Neutrophil (primary cell): ENCODE data around the gene TEX48.

ENCODE experiments used
- H3K27ac ChIP-seq: fragments of 200-600 bp; sonication (generic); 2 replicates; pipeline ENCODE4 v1.5.1; 2016; ENCODE audit warnings: mild to moderate bottlenecking, moderate library complexity
- H3K27me3 ChIP-seq: fragments of 200-600 bp; sonication (generic); 2 replicates; pipeline ENCODE4 v1.6.0; 2016; ENCODE audit warnings: mild to moderate bottlenecking
- H3K36me3 ChIP-seq: fragments of 200-600 bp; sonication (generic); 2 replicates; pipeline ENCODE4 v1.5.1; 2017
- H3K4me1 ChIP-seq, 2 experiments: fragments of 200-600 bp in 1 of 2; sonication (generic) in 1 of 2; 1 replicate in 1 of 2; 2 replicates in 1 of 2; pipeline versions ENCODE4 v1.5.1 to v1.6.1; 2013 to 2016; ENCODE audit warnings: low read depth in 1 of 2, low read length in 1 of 2, mild to moderate bottlenecking in 1 of 2, moderate library complexity in 1 of 2; ENCODE audit not compliant: control insufficient read depth in 1 of 2, insufficient read depth in 1 of 2
- H3K4me3 ChIP-seq, 2 experiments: fragments of 200-600 bp in 1 of 2; sonication (generic) in 1 of 2; 1 replicate in 1 of 2; 2 replicates in 1 of 2; pipeline ENCODE4 v1.5.1; 2013 to 2016; ENCODE audit warnings: low read depth in 1 of 2, low read length in 1 of 2, mild to moderate bottlenecking in 1 of 2, moderate library complexity in 1 of 2
- H3K9me3 ChIP-seq: fragments of 200-600 bp; sonication (generic); 2 replicates; pipeline ENCODE4 v1.5.1; 2016
- TF ChIP-seq, protein P1 (sequence below): fragments of 200-600 bp; sonication (generic); IDR thresholded peaks from 2 replicates; pipeline ENCODE4 v1.5.1; 2016; ENCODE audit warnings: antibody characterized with exemption

TEX48 gene

GRCh38 chr9:114676901-114677300 is 5.1 kb downstream of the TEX48 start:
- H3K27ac ChIP-seq = no peak overlapping the region
- H3K4me3 ChIP-seq = no peak overlapping the region
- H3K36me3 ChIP-seq = no peaks in the 10 kb centered on the region
- H3K9me3 ChIP-seq = no peaks in the 10 kb centered on the region
- TF ChIP-seq, protein P1, sequence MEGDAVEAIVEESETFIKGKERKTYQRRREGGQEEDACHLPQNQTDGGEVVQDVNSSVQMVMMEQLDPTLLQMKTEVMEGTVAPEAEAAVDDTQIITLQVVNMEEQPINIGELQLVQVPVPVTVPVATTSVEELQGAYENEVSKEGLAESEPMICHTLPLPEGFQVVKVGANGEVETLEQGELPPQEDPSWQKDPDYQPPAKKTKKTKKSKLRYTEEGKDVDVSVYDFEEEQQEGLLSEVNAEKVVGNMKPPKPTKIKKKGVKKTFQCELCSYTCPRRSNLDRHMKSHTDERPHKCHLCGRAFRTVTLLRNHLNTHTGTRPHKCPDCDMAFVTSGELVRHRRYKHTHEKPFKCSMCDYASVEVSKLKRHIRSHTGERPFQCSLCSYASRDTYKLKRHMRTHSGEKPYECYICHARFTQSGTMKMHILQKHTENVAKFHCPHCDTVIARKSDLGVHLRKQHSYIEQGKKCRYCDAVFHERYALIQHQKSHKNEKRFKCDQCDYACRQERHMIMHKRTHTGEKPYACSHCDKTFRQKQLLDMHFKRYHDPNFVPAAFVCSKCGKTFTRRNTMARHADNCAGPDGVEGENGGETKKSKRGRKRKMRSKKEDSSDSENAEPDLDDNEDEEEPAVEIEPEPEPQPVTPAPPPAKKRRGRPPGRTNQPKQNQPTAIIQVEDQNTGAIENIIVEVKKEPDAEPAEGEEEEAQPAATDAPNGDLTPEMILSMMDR = no peak
- H3K4me1 ChIP-seq = no peaks in the 10 kb centered on the region
- H3K27me3 ChIP-seq = peaks cover 16% of the 10 kb centered on the region

DNA sequence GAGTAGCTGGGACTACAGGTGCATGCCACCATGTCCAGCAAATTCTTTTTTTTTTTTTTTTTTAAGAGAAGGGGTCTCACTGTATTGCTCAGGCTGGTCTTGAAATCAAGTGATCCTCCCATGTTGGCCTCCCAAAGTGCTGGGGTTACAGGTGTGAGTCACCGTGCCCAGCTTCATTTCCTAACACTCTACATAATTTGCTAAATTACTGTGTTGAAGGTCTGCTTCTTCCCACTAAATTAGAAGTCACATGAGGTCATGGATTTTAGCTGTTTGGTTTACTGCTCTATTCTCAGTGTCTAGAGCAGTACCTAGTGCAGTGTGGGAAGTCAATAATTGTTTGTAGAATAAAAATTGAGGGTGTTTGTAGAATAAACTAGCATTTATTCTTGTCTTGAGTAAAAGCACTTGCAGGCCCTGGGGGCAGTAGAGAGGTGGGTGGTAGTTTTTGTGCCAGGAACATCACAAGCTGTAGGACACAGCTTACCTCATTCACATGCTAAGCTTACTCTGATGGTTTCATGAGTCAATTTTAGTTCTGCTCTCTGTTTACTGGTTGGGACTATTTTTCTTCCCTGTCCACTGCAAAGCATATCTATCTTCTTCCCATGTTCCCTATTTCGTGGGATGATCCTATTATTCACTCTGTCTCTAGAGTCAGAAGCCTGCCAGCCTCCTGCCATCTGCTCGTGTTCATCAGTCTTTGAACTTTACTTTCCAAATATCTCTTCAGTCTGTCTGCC is 7.0 kb downstream of the TEX48 start:
- Histone ChIP-seq H3K36me3 (no peaks in the 10 kb centered on the region), H3K27me3 (peaks cover 16% of the 10 kb centered on the region), H3K4me3 (no peak overlapping the region), H3K4me1 (no peaks in the 10 kb centered on the region), H3K27ac (no peak overlapping the region), H3K9me3 (no peaks in the 10 kb centered on the region)
- TF ChIP-seq, protein P1 = no peak

GRCh38 chr9:114674076-114674797 is 7.8 kb downstream of the TEX48 start:
- peaks cover 16% of the 10 kb centered on the region for H3K27me3 ChIP-seq
- TF ChIP-seq, protein P1 = no peak
- no peaks in the 10 kb centered on the region for H3K4me1 ChIP-seq
- H3K4me3 ChIP-seq = no peak overlapping the region
- H3K27ac ChIP-seq = no peak overlapping the region
- H3K9me3 ChIP-seq = no peaks in the 10 kb centered on the region
- H3K36me3 ChIP-seq = no peaks in the 10 kb centered on the region

DNA sequence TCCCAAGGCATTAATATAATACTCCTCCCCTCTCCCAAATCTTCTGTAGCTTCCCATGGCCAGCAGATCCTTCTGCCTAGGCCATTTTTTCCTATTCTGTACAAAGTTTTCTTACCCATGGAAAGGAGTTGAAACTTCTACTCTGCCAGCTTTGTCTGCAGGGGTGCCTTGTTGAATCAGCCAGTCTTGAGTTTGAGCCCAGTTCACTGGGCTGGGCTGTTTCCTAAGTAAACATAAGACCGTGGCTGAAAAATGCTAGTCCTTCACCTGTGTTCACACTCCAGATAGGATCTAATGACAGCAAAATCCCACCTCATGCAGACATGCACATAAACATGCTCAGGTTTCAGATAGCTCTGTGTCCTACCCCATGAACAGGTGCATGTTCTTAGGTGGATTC is 10.4 kb downstream of the TEX48 start:
- Histone ChIP-seq H3K27ac (no peak overlapping the region), H3K27me3 (no peaks in the 10 kb centered on the region), H3K36me3 (no peaks in the 10 kb centered on the region), H3K4me3 (no peak overlapping the region), H3K9me3 (no peaks in the 10 kb centered on the region), H3K4me1 (no peaks in the 10 kb centered on the region)
- TF ChIP-seq, protein P1 = no peak

- Histone ChIP-seq H3K4me3 (no peak overlapping the region), H3K36me3 (no peaks in the 10 kb centered on the region), H3K27ac (no peak overlapping the region), H3K27me3 (no peaks in the 10 kb centered on the region), H3K4me1 (no peaks in the 10 kb centered on the region), H3K9me3 (no peaks in the 10 kb centered on the region)
- TF ChIP-seq, protein P1 = no peak
Observed at GRCh38 chr9:114669961-114670360, 12.0 kb downstream of the TEX48 start.
